CD4-positive, alpha-beta memory T cell (primary cell): ENCODE results near the gene PLEK. TPM values are rescaled to one million over a fixed set of nuclear protein-coding genes. Genes with fewer than 3 reads are reported as not detected.

Experiments
- CTCF ChIA-PET: fragments of 350-600 bp; sonication (Branson Sonifier 250); formaldehyde crosslinking; loops from one replicate; lab custom pipeline; 2021; ENCODE audit warnings: inconsistent platforms; ENCODE audit not compliant: partially characterized antibody; lab: Charles Lee
- POLR2A ChIA-PET: fragments of 350-600 bp; sonication (Branson Sonifier 250); formaldehyde crosslinking; loops from one replicate; lab custom pipeline; 2021; ENCODE audit not compliant: partially characterized antibody; lab: Charles Lee
- DNase-seq, 5 donors: peaks; one replicate each; pipeline versions ENCODE4 v3.0.0 to v3.0.0-alpha.2; 2020 to 2022; ENCODE audit warnings: mixed read lengths in 1 of 5
- H3K27ac ChIP-seq: one replicate; pipeline ENCODE4 v1.7.0; 2013; ENCODE audit warnings: low read depth, low read length
- H3K27me3 ChIP-seq: 2 replicates; pipeline ENCODE4 v1.7.0; 2013; ENCODE audit warnings: mild to moderate bottlenecking, low read length, moderate library complexity; ENCODE audit not compliant: insufficient read depth
- H3K36me3 ChIP-seq: 2 replicates; pipeline ENCODE4 v1.7.0; 2013; ENCODE audit warnings: mild to moderate bottlenecking, low read length, moderate library complexity; ENCODE audit not compliant: insufficient read depth
- H3K4me1 ChIP-seq: 2 replicates; pipeline ENCODE4 v1.7.0; 2013; ENCODE audit warnings: mild to moderate bottlenecking, low read length, moderate library complexity; ENCODE audit not compliant: insufficient read depth
- H3K4me3 ChIP-seq, 2 donors: one replicate each; pipeline ENCODE4 v1.7.0; 2013; ENCODE audit warnings: low read length in 2 of 2, mild to moderate bottlenecking in 1 of 2
- H3K9me3 ChIP-seq, 2 donors: one replicate each; pipeline ENCODE4 v1.7.0; 2013; ENCODE audit warnings: low read length in 2 of 2, control low read depth in 1 of 2; ENCODE audit not compliant: control insufficient read depth in 1 of 2
- H3K27ac Mint-ChIP-seq, 7 donors: one replicate each; pipeline ENCODE4 v1.8.0; 2020 to 2021; ENCODE audit warnings: mixed read lengths in 7 of 7, mild to moderate bottlenecking in 6 of 7, inconsistent platforms in 3 of 7, moderate library complexity in 3 of 7
- H3K27me3 Mint-ChIP-seq, 2 donors: one replicate each; pipeline ENCODE4 v1.8.0; 2020 to 2021; ENCODE audit warnings: mixed read lengths in 2 of 2
- H3K36me3 Mint-ChIP-seq, 2 donors: one replicate each; pipeline ENCODE4 v1.8.0; 2020 to 2021; ENCODE audit warnings: mixed read lengths in 2 of 2, inconsistent platforms in 1 of 2, mild to moderate bottlenecking in 1 of 2
- H3K4me1 Mint-ChIP-seq, 4 donors: one replicate each; pipeline ENCODE4 v1.8.0; 2020 to 2021; ENCODE audit warnings: mixed read lengths in 4 of 4, mild to moderate bottlenecking in 1 of 4
- H3K4me3 Mint-ChIP-seq, 8 donors: one replicate each; pipeline ENCODE4 v1.8.0; 2020 to 2021; ENCODE audit warnings: mixed read lengths in 8 of 8, mild to moderate bottlenecking in 7 of 8, moderate library complexity in 6 of 8, inconsistent platforms in 3 of 8
- H3K9me3 Mint-ChIP-seq, 8 donors: one replicate each; pipeline ENCODE4 v1.8.0; 2020 to 2021; ENCODE audit warnings: mixed read lengths in 8 of 8, mild to moderate bottlenecking in 5 of 8, inconsistent platforms in 3 of 8, moderate library complexity in 1 of 8
- intact Hi-C: fragments of 100-400 bp; cut with micrococcal nuclease; formaldehyde crosslinking; loops from one replicate; pipeline ENCODE4 v1.15.1; 2023
- polyA plus RNA-seq, 2 donors: library from polyadenylated mRNA; unstranded; fragments of 300-500 nt; fragmentation: Illumina TruSeq; gene quantifications; one replicate each; pipeline ENCODE4 v1.2.3, GENCODE V29; 2021
- total RNA-seq, 2 experiments: library from RNA; stranded (reverse); gene quantifications; one replicate each; pipeline ENCODE4 v1.2.3, GENCODE V29; 2021

The PLEK gene
- total and polyA plus RNA-seq, 4 experiments from 2014 or later: 5.7 to 10.7 (median 8.2) TPM

- H3K36me3 Mint-ChIP-seq: peaks cover 0 to 3% of the 10 kb centered on the region in 2 donors
- Histone ChIP-seq H3K36me3 (no peaks in the 10 kb centered on the region), H3K4me1 (peaks cover 28% of the 10 kb centered on the region), H3K27me3 (no peaks in the 10 kb centered on the region), H3K27ac (no peak overlapping the region), H3K4me3 (no peak overlapping the region), H3K9me3 (no peaks in the 10 kb centered on the region)
- no peak for DNase-seq
- CTCF ChIA-PET: no interaction called here
- H3K4me1 Mint-ChIP-seq: peaks cover 8 to 60% (median 47%) of the 10 kb centered on the region in 4 donors
- peaks cover 0 to 8% (median under 1%) of the 10 kb centered on the region in 8 donors for H3K9me3 Mint-ChIP-seq
- no peaks in the 10 kb centered on the region for H3K27me3 Mint-ChIP-seq
- peak overlapping the region in 1 of 7 donors; percentile 78 for H3K27ac Mint-ChIP-seq
- intact Hi-C loops: no loop called here
- POLR2A ChIA-PET: interaction anchor here (0.6 kb wide), 1 partner anchor 8 kb away, joined by 3 read pairs; no protein-coding TSS in a partner anchor
- no peak overlapping the region for H3K4me3 Mint-ChIP-seq
Observed at GRCh38 chr2:68413466-68413865, 48.4 kb downstream of the PLEK start.

GRCh38 chr2:68414452-68414851 is 49.4 kb downstream of the PLEK start:
- Mint-ChIP-seq H3K4me1 (peaks cover 8 to 66% (median 50%) of the 10 kb centered on the region in 4 donors), H3K27me3 (no peaks in the 10 kb centered on the region), H3K36me3 (peaks cover 0 to 3% of the 10 kb centered on the region in 2 donors), H3K9me3 (peaks cover 0 to 4% (median 0%) of the 10 kb centered on the region in 8 donors), H3K27ac (no peak overlapping the region), H3K4me3 (no peak overlapping the region)
- intact Hi-C loops: no loop called here
- Histone ChIP-seq H3K4me3 (no peak overlapping the region), H3K9me3 (no peaks in the 10 kb centered on the region), H3K36me3 (no peaks in the 10 kb centered on the region), H3K4me1 (peaks cover 36% of the 10 kb centered on the region), H3K27me3 (no peaks in the 10 kb centered on the region), H3K27ac (no peak overlapping the region)
- CTCF ChIA-PET: interaction anchor here (1.1 kb wide), 1 partner anchor 27 kb away, joined by 3 read pairs; no protein-coding TSS in a partner anchor
- POLR2A ChIA-PET: no interaction called here
- DNase-seq: no peak

GRCh38 chr2:68414876-68415275 is 49.8 kb downstream of the PLEK start:
- H3K4me1 Mint-ChIP-seq: peaks cover 8 to 66% (median 53%) of the 10 kb centered on the region in 4 donors
- Histone ChIP-seq H3K27ac (no peak overlapping the region), H3K9me3 (no peaks in the 10 kb centered on the region), H3K36me3 (no peaks in the 10 kb centered on the region), H3K27me3 (no peaks in the 10 kb centered on the region), H3K4me1 (peaks cover 36% of the 10 kb centered on the region), H3K4me3 (no peak overlapping the region)
- H3K4me3 Mint-ChIP-seq: no peak overlapping the region
- peaks cover 0 to 3% of the 10 kb centered on the region in 2 donors for H3K36me3 Mint-ChIP-seq
- peaks cover 0 to 2% (median 0%) of the 10 kb centered on the region in 8 donors for H3K9me3 Mint-ChIP-seq
- no peaks in the 10 kb centered on the region for H3K27me3 Mint-ChIP-seq
- POLR2A ChIA-PET: no interaction called here
- CTCF ChIA-PET: interaction anchor here (1.1 kb wide), 1 partner anchor 27 kb away, joined by 3 read pairs; no protein-coding TSS in a partner anchor
- H3K27ac Mint-ChIP-seq: no peak overlapping the region
- DNase-seq: no peak
- intact Hi-C loops: no loop called here

- H3K4me1 ChIP-seq: peaks cover 36% of the 10 kb centered on the region
- CTCF ChIA-PET: interaction anchor here (3.2 kb wide), 1 partner anchor 26 kb away, joined by 16 read pairs; no protein-coding TSS in a partner anchor
- H3K36me3 ChIP-seq: no peaks in the 10 kb centered on the region
- H3K4me1 Mint-ChIP-seq: peaks cover 6 to 60% (median 48%) of the 10 kb centered on the region in 4 donors
- H3K4me3 Mint-ChIP-seq: no peak overlapping the region
- H3K9me3 Mint-ChIP-seq: peaks cover 0 to 2% (median 0%) of the 10 kb centered on the region in 8 donors
- H3K9me3 ChIP-seq: no peaks in the 10 kb centered on the region
- H3K4me3 ChIP-seq: no peak overlapping the region
- intact Hi-C loops: no loop called here
- no peak overlapping the region for H3K27ac ChIP-seq
- H3K27me3 Mint-ChIP-seq: no peaks in the 10 kb centered on the region
- peaks cover 0 to 3% of the 10 kb centered on the region in 2 donors for H3K36me3 Mint-ChIP-seq
- DNase-seq: no peak
- POLR2A ChIA-PET: interaction anchor here (1.7 kb wide), 1 partner anchor 11 kb away, joined by 10 read pairs; no protein-coding TSS in a partner anchor
- H3K27me3 ChIP-seq: no peaks in the 10 kb centered on the region
- H3K27ac Mint-ChIP-seq: no peak overlapping the region
Observed at GRCh38 chr2:68415521-68415920, 50.4 kb downstream of the PLEK start.

GRCh38 chr2:68416081-68416675 is 51.1 kb downstream of the PLEK start:
- DNase-seq: no peak
- Mint-ChIP-seq H3K4me3 (no peak overlapping the region), H3K4me1 (peaks cover 6 to 57% (median 43%) of the 10 kb centered on the region in 4 donors), H3K9me3 (peaks cover 0 to 2% (median 0%) of the 10 kb centered on the region in 8 donors), H3K27ac (no peak overlapping the region), H3K27me3 (no peaks in the 10 kb centered on the region), H3K36me3 (peaks cover 0 to 3% of the 10 kb centered on the region in 2 donors)
- Histone ChIP-seq H3K9me3 (no peaks in the 10 kb centered on the region), H3K27me3 (no peaks in the 10 kb centered on the region), H3K4me1 (peaks cover 36% of the 10 kb centered on the region), H3K27ac (no peak overlapping the region), H3K36me3 (no peaks in the 10 kb centered on the region), H3K4me3 (no peak overlapping the region)
- ChIA-PET CTCF (interaction anchor here (3.2 kb wide), 1 partner anchor 26 kb away, joined by 16 read pairs; no protein-coding TSS in a partner anchor), POLR2A (interaction anchor here (1.1 to 1.7 kb wide), 2 partner anchors 11 kb away, joined by 3 to 10 read pairs; no protein-coding TSS in a partner anchor)
- intact Hi-C loops: no loop called here

- peaks cover 3 to 47% (median 33%) of the 10 kb centered on the region in 4 donors for H3K4me1 Mint-ChIP-seq
Observed at GRCh38 chr2:68417926-68418325, 52.8 kb downstream of the PLEK start.

GRCh38 chr2:68418419-68418818 is 53.3 kb downstream of the PLEK start:
- Mint-ChIP-seq H3K27me3 (no peaks in the 10 kb centered on the region), H3K4me3 (peak overlapping the region in 1 of 8 donors; percentile 9), H3K9me3 (peaks cover 0 to 2% (median 0%) of the 10 kb centered on the region in 8 donors), H3K36me3 (peaks cover 0 to 3% of the 10 kb centered on the region in 2 donors), H3K4me1 (peaks cover 3 to 45% (median 31%) of the 10 kb centered on the region in 4 donors), H3K27ac (peak overlapping the region in 2 of 7 donors; percentile 30 to 36)
- no peak for DNase-seq
- no peaks in the 10 kb centered on the region for H3K36me3 ChIP-seq
- no peak overlapping the region for H3K4me3 ChIP-seq
- H3K27ac ChIP-seq: no peak overlapping the region
- peaks cover 26% of the 10 kb centered on the region for H3K4me1 ChIP-seq
- H3K9me3 ChIP-seq: no peaks in the 10 kb centered on the region
- H3K27me3 ChIP-seq: no peaks in the 10 kb centered on the region
- ChIA-PET CTCF (interaction anchor here (2.2 to 3.2 kb wide), 2 partner anchors 15 to 24 kb away, joined by 7 to 16 read pairs; no protein-coding TSS in a partner anchor), POLR2A (interaction anchor here (1.0 to 1.4 kb wide), 2 partner anchors 8 to 15 kb away, joined by 5 read pairs; no protein-coding TSS in a partner anchor)
- intact Hi-C loops: loop anchor here (1.0 kb wide), 1 partner anchor 38 kb away; no protein-coding TSS in a partner anchor

More at GRCh38 chr2:68417926-68418325, 52.8 kb downstream of the PLEK start:
- intact Hi-C loops: loop anchor here (1.0 kb wide), 1 partner anchor 38 kb away; no protein-coding TSS in a partner anchor
- Histone ChIP-seq H3K27me3 (no peaks in the 10 kb centered on the region), H3K4me3 (no peak overlapping the region), H3K36me3 (no peaks in the 10 kb centered on the region), H3K9me3 (no peaks in the 10 kb centered on the region), H3K4me1 (peaks cover 21% of the 10 kb centered on the region), H3K27ac (no peak overlapping the region)
- Mint-ChIP-seq H3K36me3 (peaks cover 0 to 3% of the 10 kb centered on the region in 2 donors), H3K27ac (peak overlapping the region in 1 of 7 donors; percentile 25), H3K27me3 (no peaks in the 10 kb centered on the region), H3K9me3 (peaks cover 0 to 2% (median 0%) of the 10 kb centered on the region in 8 donors), H3K4me3 (peak overlapping the region in 2 of 8 donors; percentile 9 to 17)
- no peak for DNase-seq
- CTCF ChIA-PET: interaction anchor here (2.2 to 3.2 kb wide), 2 partner anchors 15 to 24 kb away, joined by 7 to 16 read pairs; no protein-coding TSS in a partner anchor
- POLR2A ChIA-PET: interaction anchor here (1.0 to 1.4 kb wide), 2 partner anchors 9 to 14 kb away, joined by 5 read pairs; no protein-coding TSS in a partner anchor
